GM12878 (cell line): Measurements from ENCODE around the gene TFF2. TPM values are rescaled to one million over a fixed set of nuclear protein-coding genes. Genes with fewer than 3 reads are reported as not detected.

ENCODE experiments used
- ATAC-seq: fragments of 200-7000 bp; cut with Tn5 transposase; 3 replicates; pipeline ENCODE4 v1.9.1; 2020; ENCODE audit warnings: mild to moderate bottlenecking, moderate library complexity
- BruUV-seq: library from RNA; stranded (reverse); fragments of 400-500 nt; replicated peaks from 2 replicates; lab custom pipeline; 2021; lab: Mats Ljungman, UMichigan
- CTCF ChIA-PET: fragments of 300-600 bp; sonication (Branson Sonifier 250); formaldehyde crosslinking; extraction: SDS; loops from one replicate; lab custom pipeline; 2021; ENCODE audit warnings: inconsistent platforms; lab: Yijun Ruan, JAX
- POLR2A ChIA-PET: fragments of 350-600 bp; formaldehyde crosslinking; extraction: SDS; loops from one replicate; lab custom pipeline; 2021; ENCODE audit warnings: inconsistent platforms; lab: Charles Lee
- RAD21 ChIA-PET: fragments of 300-600 bp; sonication (Branson Sonifier 250); formaldehyde crosslinking; loops from one replicate; lab custom pipeline; 2023; ENCODE audit warnings: antibody characterized with exemption; ENCODE audit not compliant: unreplicated experiment; lab: Charles Lee
- SMC1A ChIA-PET: fragments of 300-600 bp; sonication (Branson Sonifier 250); formaldehyde crosslinking; loops from one replicate; lab custom pipeline; 2023; ENCODE audit not compliant: unreplicated experiment, uncharacterized antibody; lab: Charles Lee
- DNase-seq: peaks from one replicate; pipeline ENCODE4 v3.0.0-alpha.2; 2011; ENCODE audit warnings: low read depth, low spot score
- FAIRE-seq: peaks from 3 replicates; lab custom pipeline; 2011; peaks lifted over from hg19 to GRCh38; lab: Jason Lieb, UNC
- H2AFZ ChIP-seq: 2 replicates; pipeline ENCODE4 v1.6.0; 2011; ENCODE audit warnings: low read depth, low read length, control low read depth; ENCODE audit not compliant: control insufficient read depth
- H3K27ac ChIP-seq: 2 replicates; pipeline ENCODE4 v1.5.1; 2011; ENCODE audit warnings: control low read depth; ENCODE audit not compliant: control insufficient read depth, insufficient read depth
- H3K27me3 ChIP-seq, 2 experiments: replicated peaks in 1 of 2; 2 replicates each; pipeline versions ENCODE4 v1.6.0 to v1.6.1; 2011; ENCODE audit warnings: low read length in 1 of 2; ENCODE audit not compliant: control insufficient read depth in 2 of 2, insufficient read depth in 2 of 2
- H3K36me3 ChIP-seq, 2 experiments: 2 replicates each; pipeline ENCODE4 v1.5.1; 2011; ENCODE audit warnings: low read length in 1 of 2; ENCODE audit not compliant: control insufficient read depth in 2 of 2, insufficient read depth in 2 of 2
- H3K4me1 ChIP-seq: 2 replicates; pipeline ENCODE4 v1.6.1; 2011; ENCODE audit warnings: mild to moderate bottlenecking, low read length, moderate library complexity, mixed read lengths; ENCODE audit not compliant: control insufficient read depth, insufficient read depth
- H3K4me2 ChIP-seq: 2 replicates; pipeline ENCODE4 v1.6.0; 2011; ENCODE audit warnings: control low read depth; ENCODE audit not compliant: control insufficient read depth, insufficient read depth
- H3K4me3 ChIP-seq: fragments of 200-600 bp; sonication (generic); 2 replicates; pipeline ENCODE4 v1.5.1; 2016
- H3K79me2 ChIP-seq: 2 replicates; pipeline ENCODE4 v1.6.0; 2011; ENCODE audit warnings: low read length; ENCODE audit not compliant: control insufficient read depth, insufficient read depth
- H3K9ac ChIP-seq: 2 replicates; pipeline ENCODE4 v1.8.0; 2011; ENCODE audit warnings: low read length, control low read depth, mixed read lengths; ENCODE audit not compliant: control insufficient read depth, insufficient read depth
- H3K9me3 ChIP-seq: replicated peaks from 3 replicates; pipeline ENCODE4 v1.5.1; 2011; ENCODE audit warnings: mild to moderate bottlenecking, low read length; ENCODE audit not compliant: control insufficient read depth, insufficient read depth
- H4K20me1 ChIP-seq: 2 replicates; pipeline ENCODE4 v1.6.0; 2011; ENCODE audit not compliant: control insufficient read depth, insufficient read depth
- EGR1 ChIP-seq, 2 experiments: IDR thresholded peaks; 1 replicate in 1 of 2; 2 replicates in 1 of 2; pipeline ENCODE4 v1.6.1; 2011 to 2012; ENCODE audit warnings: low read depth in 2 of 2, low read length in 2 of 2, borderline replicate concordance in 1 of 2, mild to moderate bottlenecking in 1 of 2, moderate library complexity in 1 of 2
- ELK1 ChIP-seq: IDR thresholded peaks from 2 replicates; pipeline ENCODE4 v1.6.1; 2012; ENCODE audit warnings: low read depth, low read length, improper control_type of control experiment
- FOXK2 ChIP-seq: fragments of 450-650 bp; IDR thresholded peaks from 2 replicates; pipeline ENCODE4 v1.6.1; 2017; ENCODE audit warnings: mild to moderate bottlenecking, moderate library complexity
- GABPA ChIP-seq: IDR thresholded peaks from 2 replicates; pipeline ENCODE4 v1.6.1; 2014; ENCODE audit warnings: antibody characterized with exemption, low read depth, mild to moderate bottlenecking, inconsistent platforms
- KAT2A ChIP-seq: conservative IDR thresholded peaks from 2 replicates; pipeline ENCODE4 v1.6.1; 2011; ENCODE audit warnings: low read depth, low read length; ENCODE audit not compliant: control insufficient read depth
- NRF1 ChIP-seq: conservative IDR thresholded peaks from 2 replicates; pipeline ENCODE4 v1.6.1; 2011; ENCODE audit warnings: mild to moderate bottlenecking, low read depth, low read length, improper control_type of control experiment
- TARDBP ChIP-seq: IDR thresholded peaks from 2 replicates; pipeline ENCODE4 v1.6.1; 2016; ENCODE audit warnings: borderline replicate concordance
- WGBS: methylation state at CpG from one replicate; pipeline ENCODE4 v1.1.6; 2016; ENCODE audit warnings: low lambda C conversion rate; ENCODE audit not compliant: insufficient replicate concordance, insufficient coverage; ENCODE audit errors: missing lambda C conversion rate; 5-methylcytosine and 5-hydroxymethylcytosine counted together
- in situ Hi-C: fragments of 300-500 bp; cut with MboI; formaldehyde crosslinking; loops from 9 replicates; pipeline ENCODE4 v1.14.3; 2018; ENCODE audit warnings: mixed read lengths
- intact Hi-C: fragments of 100-400 bp; cut with micrococcal nuclease; formaldehyde crosslinking; loops from one replicate; pipeline ENCODE4 v1.14.2; 2022; ENCODE audit not compliant: unreplicated experiment
- polyA plus RNA-seq, 11 experiments: library from polyadenylated mRNA; depleted of rRNA in 4 of 11; unstranded in 6 of 11; stranded (reverse) in 5 of 11; fragments of >200 nt; fragmentation: Nextera tagmentation in 4 of 11; fragmentation: Illumina TruSeq in 1 of 11; extraction: Ambion mirVana in 4 of 11; extraction: Trizol in 1 of 11; gene quantifications; 1 replicate in 1 of 11; 2 replicates in 10 of 11; pipeline versions ENCODE4 v1.2.1 to v1.2.3, GENCODE V29; 2011 to 2016; ENCODE audit warnings: inconsistent platforms in 2 of 11, missing spikeins in 2 of 11, low read depth in 1 of 11
- total RNA-seq, 4 experiments: library from RNA; depleted of rRNA in 3 of 4; stranded (reverse); fragments of >200 nt in 3 of 4; fragmentation: Illumina TruSeq in 1 of 4; extraction: Trizol in 1 of 4; gene quantifications; 2 replicates each; pipeline versions ENCODE4 v1.2.1 to v1.2.3, GENCODE V29; 2013 to 2021
- TF ChIP-seq, protein P1 (sequence below): fragments of 450-650 bp; IDR thresholded peaks from 2 replicates; pipeline ENCODE4 v1.6.1; 2014; ENCODE audit warnings: mild to moderate bottlenecking

TFF2 gene
- total and polyA plus RNA-seq, 10 of the 15 experiments (the other 5 are each of a cell fraction or from before 2014, with no cell fraction given), result 0.56 TPM; not detected in 9

DNA sequence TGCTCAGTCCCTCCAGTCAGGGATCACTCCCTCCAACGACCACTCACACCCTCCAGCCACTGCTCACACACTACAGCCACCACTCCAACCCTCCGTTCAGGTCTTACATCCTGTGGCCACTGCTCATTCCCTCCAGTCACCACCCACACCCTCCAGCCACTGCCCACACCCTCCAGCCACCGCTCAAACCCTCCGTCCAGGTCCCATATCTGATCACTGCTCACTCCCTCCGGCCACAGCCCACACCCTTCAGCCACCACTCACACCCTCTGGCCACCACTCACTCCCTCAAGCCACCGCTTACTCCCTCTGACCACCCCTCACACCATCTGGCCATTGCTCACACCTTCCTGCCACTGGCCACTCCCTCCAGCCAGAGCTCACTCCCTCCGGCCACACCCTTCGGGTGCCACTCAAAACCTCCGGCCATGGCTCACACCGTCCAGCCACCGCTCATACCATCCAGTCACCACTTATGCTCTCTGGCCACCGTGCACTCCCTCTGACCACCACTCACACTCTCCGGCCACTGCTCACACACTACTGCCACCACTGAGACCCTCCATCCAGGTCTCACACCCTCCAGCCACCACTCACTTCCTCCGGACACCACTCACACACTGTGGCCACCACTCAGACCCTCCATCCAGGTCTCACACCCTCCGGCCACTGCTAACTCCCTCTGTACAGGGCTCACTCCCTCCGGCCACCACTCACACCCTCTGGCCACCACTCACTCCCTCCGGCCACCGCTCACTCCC, 20.3 kb upstream of the TFF2 start:
- no peak for DNase-seq
- Histone ChIP-seq H3K27ac (no peak overlapping the region), H3K4me2 (no peak overlapping the region), H3K27me3 (no peaks in the 10 kb centered on the region), H4K20me1 (no peaks in the 10 kb centered on the region), H3K79me2 (no peaks in the 10 kb centered on the region), H3K9ac (no peak overlapping the region), H2AFZ (no peak overlapping the region), H3K9me3 (no peaks in the 10 kb centered on the region), H3K4me1 (peaks cover 6% of the 10 kb centered on the region; the same call in 1 of the 2 replicates), H3K36me3 (no peaks in the 10 kb centered on the region), H3K4me3 (no peak overlapping the region)
- TF ChIP-seq KAT2A (no peak), ELK1 (no peak), NRF1 (no peak), TARDBP (no peak), GABPA (no peak)
- ATAC-seq, result no peak
- POLR2A ChIA-PET, result no interaction called here
- no TSS peak for BruUV-seq
- CTCF ChIA-PET, result no interaction called here
- SMC1A ChIA-PET, result no interaction called here
- intact Hi-C loops, result no loop called here
- in situ Hi-C loops, result no loop called here
- WGBS, result 63% methylated on average over 18 of the region's 18 CpGs
- RAD21 ChIA-PET, result no interaction called here
- no peak for FAIRE-seq

GRCh38 chr21:42369821-42370220, 19.0 kb upstream of the TFF2 start:
- intact Hi-C loops, result no loop called here
- CTCF ChIA-PET, result no interaction called here
- ATAC-seq, result no peak

More at GRCh38 chr21:42369821-42370220, 19.0 kb upstream of the TFF2 start:
- BruUV-seq, result no TSS peak
- ChIA-PET RAD21 (no interaction called here), SMC1A (interaction anchor here (0.5 to 1.5 kb wide), 2 partner anchors 8 to 20 kb away, joined by 3 read pairs; no protein-coding TSS in a partner anchor), POLR2A (no interaction called here)
- WGBS, result 73% methylated on average over 16 of the region's 16 CpGs
- Histone ChIP-seq H3K4me1 (peaks cover 6% of the 10 kb centered on the region; the same call in 1 of the 2 replicates), H3K9me3 (no peaks in the 10 kb centered on the region), H3K27ac (no peak overlapping the region), H4K20me1 (no peaks in the 10 kb centered on the region), H3K36me3 (no peaks in the 10 kb centered on the region), H3K27me3 (no peaks in the 10 kb centered on the region), H3K79me2 (no peaks in the 10 kb centered on the region), H3K9ac (no peak overlapping the region), H3K4me2 (no peak overlapping the region), H2AFZ (no peak overlapping the region), H3K4me3 (no peak overlapping the region)
- FAIRE-seq (no peak), DNase-seq (no peak)
- in situ Hi-C loops, result no loop called here
- TF ChIP-seq, protein P1, sequence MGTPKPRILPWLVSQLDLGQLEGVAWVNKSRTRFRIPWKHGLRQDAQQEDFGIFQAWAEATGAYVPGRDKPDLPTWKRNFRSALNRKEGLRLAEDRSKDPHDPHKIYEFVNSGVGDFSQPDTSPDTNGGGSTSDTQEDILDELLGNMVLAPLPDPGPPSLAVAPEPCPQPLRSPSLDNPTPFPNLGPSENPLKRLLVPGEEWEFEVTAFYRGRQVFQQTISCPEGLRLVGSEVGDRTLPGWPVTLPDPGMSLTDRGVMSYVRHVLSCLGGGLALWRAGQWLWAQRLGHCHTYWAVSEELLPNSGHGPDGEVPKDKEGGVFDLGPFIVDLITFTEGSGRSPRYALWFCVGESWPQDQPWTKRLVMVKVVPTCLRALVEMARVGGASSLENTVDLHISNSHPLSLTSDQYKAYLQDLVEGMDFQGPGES, result no peak
- TF ChIP-seq EGR1 (IDR thresholded peaks at IDR 0.05; ENCODE audit: borderline replicate concordance in 1 of 2, low read depth in 2 of 2, low read length in 2 of 2) (no peak), FOXK2 (no peak)
